Measurements from ENCODE around the gene NCKAP5.

NCKAP5 gene

GRCh38 chr2:133086176-133086575 lies 482.1 kb downstream of the NCKAP5 start:
- no peak overlapping the region for H2BK12ac ChIP-seq (ENCODE audit: low read length in 2 of 2)
- no peak overlapping the region for H3K4me3 ChIP-seq (ENCODE audit: insufficient read depth in 1 of 2, low read depth in 1 of 2, low read length in 2 of 2)
- WGBS, result 83% methylated on average over 4 of the region's 6 CpGs

GRCh38 chr2:133085646-133086045 lies 482.6 kb downstream of the NCKAP5 start:
- Histone ChIP-seq H3K79me1 (replicated peaks; ENCODE audit: low read length, poor library complexity, severe bottlenecking) (no peaks in the 10 kb centered on the region), H3K27ac (ENCODE audit: low read length, poor library complexity, severe bottlenecking) (no peak overlapping the region), H3K18ac (ENCODE audit: low read depth in 1 of 2, low read length in 2 of 2) (no peak overlapping the region), H3K4me2 (ENCODE audit: low read length, poor library complexity, severe bottlenecking) (no peak overlapping the region), H4K8ac (ENCODE audit: low read length) (no peak overlapping the region), H4K91ac (ENCODE audit: low read length) (no peak overlapping the region), H3K4me3 (ENCODE audit: insufficient read depth in 1 of 2, low read depth in 1 of 2, low read length in 2 of 2) (no peak overlapping the region), H3K36me3 (ENCODE audit: control insufficient read depth in 1 of 2, insufficient read depth in 2 of 2, low read depth in 1 of 2, low read length in 2 of 2) (no peaks in the 10 kb centered on the region), H3K23ac (ENCODE audit: low read length in 2 of 2) (no peak overlapping the region), H3K14ac (ENCODE audit: low read length in 2 of 2) (no peak overlapping the region), H2BK5ac (ENCODE audit: low read depth, low read length, poor library complexity, severe bottlenecking) (no peak overlapping the region), H2BK15ac (ENCODE audit: low read depth, poor library complexity, severe bottlenecking) (no peak overlapping the region), H3K4ac (ENCODE audit: low read depth in 1 of 2, low read length in 2 of 2) (no peak overlapping the region), H2BK120ac (ENCODE audit: low read depth, low read length) (no peak overlapping the region), H3K9me3 (ENCODE audit: control insufficient read depth, low read length) (no peaks in the 10 kb centered on the region), H3K9ac (ENCODE audit: low read length) (no peak overlapping the region), H2AK5ac (ENCODE audit: low read length, severe bottlenecking) (no peak overlapping the region), H2AFZ (ENCODE audit: low read depth, low read length) (no peak overlapping the region), H2BK12ac (ENCODE audit: low read length in 2 of 2) (no peak overlapping the region), H3K27me3 (ENCODE audit: control insufficient read depth in 1 of 2, insufficient read depth in 1 of 2, low read length in 2 of 2) (no peaks in the 10 kb centered on the region), H3K4me1 (ENCODE audit: control insufficient read depth, insufficient read depth, low read depth, low read length) (no peaks in the 10 kb centered on the region)
- 84% methylated on average over 2 of the region's 2 CpGs for WGBS
- no peak for DNase-seq

More at GRCh38 chr2:133086176-133086575, 482.1 kb downstream of the NCKAP5 start:
- Histone ChIP-seq H3K4ac (ENCODE audit: low read depth in 1 of 2, low read length in 2 of 2) (no peak overlapping the region), H3K27ac (ENCODE audit: low read length, poor library complexity, severe bottlenecking) (no peak overlapping the region), H2AK5ac (ENCODE audit: low read length, severe bottlenecking) (no peak overlapping the region), H4K91ac (ENCODE audit: low read length) (no peak overlapping the region), H2BK120ac (ENCODE audit: low read depth, low read length) (no peak overlapping the region), H3K36me3 (ENCODE audit: control insufficient read depth in 1 of 2, insufficient read depth in 2 of 2, low read depth in 1 of 2, low read length in 2 of 2) (no peaks in the 10 kb centered on the region), H2BK5ac (ENCODE audit: low read depth, low read length, poor library complexity, severe bottlenecking) (no peak overlapping the region), H3K18ac (ENCODE audit: low read depth in 1 of 2, low read length in 2 of 2) (no peak overlapping the region), H3K4me2 (ENCODE audit: low read length, poor library complexity, severe bottlenecking) (no peak overlapping the region), H3K9ac (ENCODE audit: low read length) (no peak overlapping the region), H3K9me3 (ENCODE audit: control insufficient read depth, low read length) (no peaks in the 10 kb centered on the region), H3K23ac (ENCODE audit: low read length in 2 of 2) (no peak overlapping the region), H2AFZ (ENCODE audit: low read depth, low read length) (no peak overlapping the region), H3K79me1 (replicated peaks; ENCODE audit: low read length, poor library complexity, severe bottlenecking) (no peaks in the 10 kb centered on the region), H3K14ac (ENCODE audit: low read length in 2 of 2) (no peak overlapping the region), H3K4me1 (ENCODE audit: control insufficient read depth, insufficient read depth, low read depth, low read length) (no peaks in the 10 kb centered on the region), H3K27me3 (ENCODE audit: control insufficient read depth in 1 of 2, insufficient read depth in 1 of 2, low read length in 2 of 2) (no peaks in the 10 kb centered on the region), H4K8ac (ENCODE audit: low read length) (no peak overlapping the region), H2BK15ac (ENCODE audit: low read depth, poor library complexity, severe bottlenecking) (no peak overlapping the region)
- no peak for DNase-seq

- H3K23ac ChIP-seq (ENCODE audit: low read length in 2 of 2), result no peak overlapping the region
- no peak overlapping the region for H2BK5ac ChIP-seq (ENCODE audit: low read depth, low read length, poor library complexity, severe bottlenecking)
- 100% methylated on average over 1 of the region's 1 CpG for WGBS
- no peaks in the 10 kb centered on the region for H3K36me3 ChIP-seq (ENCODE audit: control insufficient read depth in 1 of 2, insufficient read depth in 2 of 2, low read depth in 1 of 2, low read length in 2 of 2)
- no peak overlapping the region for H3K4me2 ChIP-seq (ENCODE audit: low read length, poor library complexity, severe bottlenecking)
- no peaks in the 10 kb centered on the region for H3K27me3 ChIP-seq (ENCODE audit: control insufficient read depth in 1 of 2, insufficient read depth in 1 of 2, low read length in 2 of 2)
- no peak overlapping the region for H3K4ac ChIP-seq (ENCODE audit: low read depth in 1 of 2, low read length in 2 of 2)
- no peak overlapping the region for H3K9ac ChIP-seq (ENCODE audit: low read length)
- H3K4me1 ChIP-seq (ENCODE audit: control insufficient read depth, insufficient read depth, low read depth, low read length), result no peaks in the 10 kb centered on the region
- no peak overlapping the region for H3K14ac ChIP-seq (ENCODE audit: low read length in 2 of 2)
- H2BK15ac ChIP-seq (ENCODE audit: low read depth, poor library complexity, severe bottlenecking), result no peak overlapping the region
- no peak overlapping the region for H4K8ac ChIP-seq (ENCODE audit: low read length)
- no peak overlapping the region for H2BK12ac ChIP-seq (ENCODE audit: low read length in 2 of 2)
- H3K9me3 ChIP-seq (ENCODE audit: control insufficient read depth, low read length), result no peaks in the 10 kb centered on the region
- no peak overlapping the region for H3K4me3 ChIP-seq (ENCODE audit: insufficient read depth in 1 of 2, low read depth in 1 of 2, low read length in 2 of 2)
- H3K18ac ChIP-seq (ENCODE audit: low read depth in 1 of 2, low read length in 2 of 2), result no peak overlapping the region
- no peak overlapping the region for H2AK5ac ChIP-seq (ENCODE audit: low read length, severe bottlenecking)
- no peak overlapping the region for H2AFZ ChIP-seq (ENCODE audit: low read depth, low read length)
- H3K79me1 ChIP-seq (replicated peaks; ENCODE audit: low read length, poor library complexity, severe bottlenecking), result no peaks in the 10 kb centered on the region
- H3K27ac ChIP-seq (ENCODE audit: low read length, poor library complexity, severe bottlenecking), result no peak overlapping the region
- DNase-seq, result no peak
- no peak overlapping the region for H4K91ac ChIP-seq (ENCODE audit: low read length)
- no peak overlapping the region for H2BK120ac ChIP-seq (ENCODE audit: low read depth, low read length)
Observed at GRCh38 chr2:133082034-133082433, 486.2 kb downstream of the NCKAP5 start.

- DNase-seq, result no peak
- Histone ChIP-seq H3K9me3 (ENCODE audit: control insufficient read depth, low read length) (no peaks in the 10 kb centered on the region), H2BK15ac (ENCODE audit: low read depth, poor library complexity, severe bottlenecking) (no peak overlapping the region), H2BK12ac (ENCODE audit: low read length in 2 of 2) (no peak overlapping the region), H3K4me1 (ENCODE audit: control insufficient read depth, insufficient read depth, low read depth, low read length) (no peaks in the 10 kb centered on the region), H2AK5ac (ENCODE audit: low read length, severe bottlenecking) (no peak overlapping the region), H3K27ac (ENCODE audit: low read length, poor library complexity, severe bottlenecking) (no peak overlapping the region), H3K23ac (ENCODE audit: low read length in 2 of 2) (no peak overlapping the region), H3K27me3 (ENCODE audit: control insufficient read depth in 1 of 2, insufficient read depth in 1 of 2, low read length in 2 of 2) (no peaks in the 10 kb centered on the region), H3K4me3 (ENCODE audit: insufficient read depth in 1 of 2, low read depth in 1 of 2, low read length in 2 of 2) (no peak overlapping the region), H2BK5ac (ENCODE audit: low read depth, low read length, poor library complexity, severe bottlenecking) (no peak overlapping the region), H2AFZ (ENCODE audit: low read depth, low read length) (no peak overlapping the region), H3K18ac (ENCODE audit: low read depth in 1 of 2, low read length in 2 of 2) (no peak overlapping the region), H3K36me3 (ENCODE audit: control insufficient read depth in 1 of 2, insufficient read depth in 2 of 2, low read depth in 1 of 2, low read length in 2 of 2) (no peaks in the 10 kb centered on the region), H4K91ac (ENCODE audit: low read length) (no peak overlapping the region), H3K4ac (ENCODE audit: low read depth in 1 of 2, low read length in 2 of 2) (no peak overlapping the region), H3K14ac (ENCODE audit: low read length in 2 of 2) (no peak overlapping the region), H3K9ac (ENCODE audit: low read length) (no peak overlapping the region), H3K79me1 (replicated peaks; ENCODE audit: low read length, poor library complexity, severe bottlenecking) (no peaks in the 10 kb centered on the region), H4K8ac (ENCODE audit: low read length) (no peak overlapping the region), H3K4me2 (ENCODE audit: low read length, poor library complexity, severe bottlenecking) (no peak overlapping the region), H2BK120ac (ENCODE audit: low read depth, low read length) (no peak overlapping the region)
- no CpG with 5 or more reads among the region's 2 CpGs for WGBS
Observed at GRCh38 chr2:133080822-133081221, 487.4 kb downstream of the NCKAP5 start.
